HG03575 (cell line): ENCODE data around the gene JPT1.
"Not testable (repeated sequence)": the region's sequence is repeated elsewhere in the genome, so short reads cannot be mapped to it uniquely, and the experiment has no call there.

Experiments
- ATAC-seq: cut with Tn5 transposase; IDR thresholded peaks from one replicate; pipeline ENCODE4 v1.9.1; 2021; ENCODE audit not compliant: unreplicated experiment, insufficient number of reproducible peaks, low FRiP score; ENCODE audit errors: extremely low read depth

JPT1 gene, protein sequence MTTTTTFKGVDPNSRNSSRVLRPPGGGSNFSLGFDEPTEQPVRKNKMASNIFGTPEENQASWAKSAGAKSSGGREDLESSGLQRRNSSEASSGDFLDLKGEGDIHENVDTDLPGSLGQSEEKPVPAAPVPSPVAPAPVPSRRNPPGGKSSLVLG

GRCh38 chr17:75154195-75155106, at the start of gene JPT1:
TSS of gene JPT1 (minus strand) at chr17:75154512. CDS start at chr17:75154397, 115 bp downstream.
- peak; percentile 61 for ATAC-seq

- ATAC-seq = no peak
These were observed 45.7 kb upstream of the JPT1 start for GRCh38 chr17:75199886-75200618.

DNA sequence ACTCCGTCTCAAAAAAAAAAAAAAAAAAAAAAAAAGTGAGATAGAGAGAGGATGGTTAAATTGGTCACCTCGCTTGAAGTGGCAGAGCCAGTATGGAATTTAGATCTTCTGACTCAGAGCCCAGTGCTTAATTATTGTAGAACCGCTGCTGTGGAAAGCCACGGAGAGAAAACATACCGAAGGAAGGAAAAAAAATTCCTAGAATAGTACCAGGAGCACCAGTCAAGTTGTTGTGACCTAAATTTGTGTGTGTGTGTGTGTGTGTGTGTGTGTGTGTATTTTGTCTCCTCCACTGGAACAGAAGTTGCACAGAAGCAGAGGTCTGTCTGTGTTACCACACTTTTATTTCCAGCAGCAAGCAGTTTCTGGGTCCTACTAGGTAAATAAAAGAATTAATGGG, 40.6 kb upstream of the JPT1 start:
- no peak for ATAC-seq

DNA sequence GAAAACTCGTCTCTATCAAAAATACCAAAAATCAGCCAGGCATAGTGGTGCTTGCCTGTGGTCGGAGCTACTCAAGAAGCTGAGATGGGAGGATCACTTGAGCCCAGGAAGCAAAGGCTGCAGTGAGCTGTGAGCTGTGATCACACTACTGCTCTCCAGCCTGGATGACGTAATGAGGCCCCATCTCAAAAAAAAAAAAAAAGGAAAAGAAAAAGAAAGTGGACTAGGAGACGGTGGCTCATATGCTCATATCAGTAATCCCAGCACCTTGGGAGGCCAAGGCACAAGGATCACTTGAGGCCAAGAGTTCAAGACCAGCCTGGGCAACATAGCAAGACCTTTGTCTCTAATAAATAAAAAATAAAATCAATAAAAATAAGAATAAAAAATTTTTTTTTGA, 37.3 kb upstream of the JPT1 start:
- ATAC-seq = no peak

DNA sequence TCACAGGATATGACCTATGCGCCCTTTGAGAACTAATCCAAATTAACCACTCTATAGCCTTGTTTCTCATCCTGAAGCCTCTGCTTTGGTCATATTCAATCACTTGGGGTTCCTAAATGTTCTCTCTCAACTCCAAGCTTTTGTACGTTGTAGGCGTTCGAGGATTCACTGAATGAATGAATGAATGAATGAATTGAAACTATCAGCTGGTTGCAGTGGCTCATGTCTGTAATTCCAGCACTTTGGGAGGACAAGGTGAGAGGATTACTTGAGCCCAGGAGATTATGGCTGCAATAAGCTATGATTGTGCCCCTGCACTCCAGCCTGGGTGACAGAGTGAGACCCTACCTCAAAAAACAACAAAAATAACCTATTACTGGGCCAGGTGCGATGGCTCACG, 34.3 kb upstream of the JPT1 start:
- no peak for ATAC-seq

GRCh38 chr17:75183999-75184884, 29.9 kb upstream of the JPT1 start:
- ATAC-seq = no peak

GRCh38 chr17:75182569-75183436, 28.5 kb upstream of the JPT1 start, which contains the start of gene SUMO2:
TSS of gene SUMO2 (minus strand) at chr17:75182959. CDS start at chr17:75182834, 125 bp downstream.
- no peak for ATAC-seq

- no peak for ATAC-seq
These were observed 27.9 kb upstream of the JPT1 start for GRCh38 chr17:75182319-75182568.

GRCh38 chr17:75181608-75182318, 27.5 kb upstream of the JPT1 start:
- ATAC-seq = no peak

DNA sequence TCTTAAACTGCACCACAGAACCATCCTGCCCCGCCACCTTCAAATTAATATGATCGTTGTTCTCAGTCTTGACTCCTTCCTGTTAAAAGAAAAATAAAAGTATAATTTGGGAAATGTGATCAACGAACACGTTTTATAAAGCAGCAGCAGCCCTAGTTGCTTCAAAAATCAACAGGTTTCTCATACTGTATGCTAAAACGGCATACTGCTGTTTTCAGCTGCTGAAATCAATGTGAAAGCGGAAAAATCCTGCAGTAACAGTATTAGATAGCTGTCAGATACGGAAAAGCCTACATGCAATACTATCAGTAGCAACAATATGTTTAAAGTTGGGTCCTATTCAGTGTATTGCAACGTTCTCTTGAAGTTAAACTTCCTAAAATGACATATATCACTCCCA, 26.8 kb upstream of the JPT1 start:
- ATAC-seq = no peak

DNA sequence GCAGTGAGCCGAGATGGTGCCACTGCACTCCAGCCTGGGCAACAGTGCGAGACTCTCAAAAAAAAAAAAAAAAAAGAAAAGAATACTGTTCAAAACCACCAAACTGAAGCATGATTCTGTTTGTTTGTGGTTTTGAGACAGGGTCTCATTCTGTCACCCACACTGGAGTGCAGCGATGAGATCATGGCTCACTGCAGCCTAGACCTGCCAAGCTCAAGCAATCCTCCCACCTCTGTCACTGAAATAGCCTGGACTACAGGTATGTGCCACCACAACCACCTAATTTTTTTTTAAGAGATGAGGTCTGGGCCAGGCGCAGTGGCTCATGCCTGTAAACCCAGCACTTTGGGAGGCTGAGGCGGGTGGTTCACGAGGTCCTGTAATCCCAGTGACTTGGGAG, 24.1 kb upstream of the JPT1 start:
- ATAC-seq = no peak

DNA sequence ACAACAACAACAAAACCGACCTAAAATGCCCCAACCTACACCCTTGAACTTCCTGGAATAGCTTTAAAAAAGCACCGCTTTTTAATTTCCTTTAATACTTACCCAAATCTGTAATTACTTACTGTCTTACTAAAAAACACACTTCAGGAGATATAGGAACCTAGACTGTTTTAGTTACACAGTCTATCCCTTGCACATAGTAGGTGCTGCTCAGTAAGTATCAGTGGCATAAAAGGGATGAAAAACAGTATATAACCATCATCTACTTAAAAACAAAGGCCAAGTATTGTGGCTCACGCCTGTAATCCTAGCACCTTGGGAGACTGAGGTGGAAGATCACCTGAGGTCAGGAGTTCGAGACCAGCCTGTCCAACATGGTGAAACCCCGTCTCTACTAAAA, 22.3 kb upstream of the JPT1 start:
- no peak for ATAC-seq

GRCh38 chr17:75174996-75175395, 20.7 kb upstream of the JPT1 start:
- ATAC-seq = no peak

- ATAC-seq = no peak
These were observed 19.2 kb upstream of the JPT1 start for GRCh38 chr17:75173526-75173925.

GRCh38 chr17:75168998-75169397, 14.7 kb upstream of the JPT1 start:
- no peak for ATAC-seq

- ATAC-seq = not testable (repeated sequence)
These were observed 10.3 kb upstream of the JPT1 start for GRCh38 chr17:75164606-75165005.

GRCh38 chr17:75163074-75163473, 8.8 kb upstream of the JPT1 start:
- no peak for ATAC-seq

DNA sequence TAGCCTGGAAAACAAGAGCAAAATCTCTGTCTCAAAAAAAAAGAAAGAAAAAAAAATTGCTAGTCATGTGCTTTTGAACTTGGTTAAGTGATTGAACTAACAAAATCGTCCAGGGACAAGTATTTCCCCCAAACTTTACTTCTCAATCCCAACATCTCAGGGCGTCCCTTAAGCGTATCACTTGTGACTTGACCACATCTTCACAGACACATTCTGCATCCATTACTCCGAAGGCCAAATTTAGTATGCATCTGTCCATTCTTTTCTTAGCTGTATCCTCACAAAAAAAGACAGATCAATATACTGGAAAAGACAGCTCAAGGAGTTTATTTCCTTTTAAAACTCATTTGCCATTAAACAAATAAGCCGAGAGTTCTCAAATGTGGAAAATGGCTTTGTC, 5.9 kb upstream of the JPT1 start:
- ATAC-seq = no peak
